ENCODE results near the gene AKR7A2.

The AKR7A2 gene

GRCh38 chr1:19346026-19346425, 34.1 kb upstream of the AKR7A2 start:
- H3K36me3 ChIP-seq (ENCODE audit: control insufficient read depth, insufficient read depth, low read length), result peaks cover 45% of the 10 kb centered on the region
- no peaks in the 10 kb centered on the region for H3K27me3 ChIP-seq (replicated peaks; ENCODE audit: control insufficient read depth, insufficient read depth, low read length)
- H3K4me3 ChIP-seq (replicated peaks; ENCODE audit: low read depth, low read length), result no peak overlapping the region
- TF ChIP-seq, protein P1, sequence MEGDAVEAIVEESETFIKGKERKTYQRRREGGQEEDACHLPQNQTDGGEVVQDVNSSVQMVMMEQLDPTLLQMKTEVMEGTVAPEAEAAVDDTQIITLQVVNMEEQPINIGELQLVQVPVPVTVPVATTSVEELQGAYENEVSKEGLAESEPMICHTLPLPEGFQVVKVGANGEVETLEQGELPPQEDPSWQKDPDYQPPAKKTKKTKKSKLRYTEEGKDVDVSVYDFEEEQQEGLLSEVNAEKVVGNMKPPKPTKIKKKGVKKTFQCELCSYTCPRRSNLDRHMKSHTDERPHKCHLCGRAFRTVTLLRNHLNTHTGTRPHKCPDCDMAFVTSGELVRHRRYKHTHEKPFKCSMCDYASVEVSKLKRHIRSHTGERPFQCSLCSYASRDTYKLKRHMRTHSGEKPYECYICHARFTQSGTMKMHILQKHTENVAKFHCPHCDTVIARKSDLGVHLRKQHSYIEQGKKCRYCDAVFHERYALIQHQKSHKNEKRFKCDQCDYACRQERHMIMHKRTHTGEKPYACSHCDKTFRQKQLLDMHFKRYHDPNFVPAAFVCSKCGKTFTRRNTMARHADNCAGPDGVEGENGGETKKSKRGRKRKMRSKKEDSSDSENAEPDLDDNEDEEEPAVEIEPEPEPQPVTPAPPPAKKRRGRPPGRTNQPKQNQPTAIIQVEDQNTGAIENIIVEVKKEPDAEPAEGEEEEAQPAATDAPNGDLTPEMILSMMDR (IDR thresholded peaks at IDR 0.05; ENCODE audit: insufficient read depth, low read length, poor library complexity, severe bottlenecking), result no peak
- DNase-seq (ENCODE audit: extremely low read depth, insufficient read length), result no peak

DNA sequence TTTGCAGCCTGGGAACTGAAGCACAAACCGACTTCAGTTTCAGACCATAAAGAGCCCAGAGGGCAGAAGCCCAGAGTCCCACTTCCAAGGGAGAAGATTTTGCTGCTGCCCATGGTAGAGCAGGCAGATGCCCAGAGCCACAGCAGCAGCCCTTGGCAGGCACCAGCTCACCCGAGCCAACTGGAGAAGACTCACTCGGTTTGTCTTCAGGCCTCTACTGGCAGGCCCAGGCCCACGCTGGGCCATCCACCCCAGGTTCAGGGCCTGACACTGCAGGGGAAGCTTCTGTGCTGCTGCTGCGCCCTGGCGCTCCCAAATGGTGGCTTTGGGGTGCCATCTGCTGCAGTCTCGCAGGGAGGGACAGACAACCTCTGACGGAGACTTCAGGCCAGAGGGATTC, 33.4 kb upstream of the AKR7A2 start:
- TF ChIP-seq, protein P1 (IDR thresholded peaks at IDR 0.05; ENCODE audit: insufficient read depth, low read length, poor library complexity, severe bottlenecking), result no peak
- Histone ChIP-seq H3K36me3 (ENCODE audit: control insufficient read depth, insufficient read depth, low read length) (peaks cover 49% of the 10 kb centered on the region), H3K4me3 (replicated peaks; ENCODE audit: low read depth, low read length) (no peak overlapping the region), H3K27me3 (replicated peaks; ENCODE audit: control insufficient read depth, insufficient read depth, low read length) (no peaks in the 10 kb centered on the region)
- no peak for DNase-seq (ENCODE audit: extremely low read depth, insufficient read length)

DNA sequence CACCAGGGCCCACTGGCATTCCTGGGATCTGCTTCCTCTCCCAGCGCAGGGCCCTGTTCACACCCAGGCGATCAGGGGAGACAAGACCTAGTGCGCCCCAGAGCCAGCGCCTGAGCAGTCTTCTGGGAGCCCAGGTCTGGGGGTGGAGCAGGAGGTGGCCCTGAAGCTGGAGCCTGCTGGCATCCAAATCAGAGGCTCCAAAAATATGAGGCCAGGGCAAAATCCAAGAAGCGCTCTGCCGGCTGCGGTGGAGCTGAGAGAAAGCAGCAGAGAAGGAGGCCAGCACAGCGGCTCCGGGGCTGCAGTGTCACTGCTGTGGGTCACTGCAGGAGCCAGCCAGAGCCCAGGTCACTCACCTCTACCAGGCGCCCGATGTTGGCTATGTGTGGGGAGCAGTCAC, 32.9 kb upstream of the AKR7A2 start:
- H3K36me3 ChIP-seq (ENCODE audit: control insufficient read depth, insufficient read depth, low read length), result peaks cover 50% of the 10 kb centered on the region
- no peak overlapping the region for H3K4me3 ChIP-seq (replicated peaks; ENCODE audit: low read depth, low read length)
- TF ChIP-seq, protein P1 (IDR thresholded peaks at IDR 0.05; ENCODE audit: insufficient read depth, low read length, poor library complexity, severe bottlenecking), result no peak

DNA sequence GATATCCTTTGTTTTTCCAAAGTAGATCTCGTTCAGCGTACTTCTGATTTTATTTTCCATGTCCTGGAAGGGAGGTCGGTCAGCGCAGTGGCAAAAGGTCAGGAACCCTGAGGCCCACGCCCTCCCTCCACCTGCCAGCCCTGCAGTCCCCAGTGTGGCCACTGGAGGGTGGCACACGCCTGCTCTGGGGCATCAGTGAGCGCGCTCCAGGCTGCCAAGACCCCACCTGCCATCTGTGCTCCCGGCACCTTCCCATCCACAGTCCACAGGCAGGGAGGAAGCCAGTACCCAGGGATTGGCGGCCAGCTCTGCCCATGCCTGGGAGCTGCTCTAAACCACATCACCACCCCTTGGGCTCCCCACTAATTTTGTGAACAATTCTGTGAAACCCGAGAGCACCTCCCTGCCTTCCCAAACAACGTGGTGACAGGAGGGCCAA, 32.4 kb upstream of the AKR7A2 start:
- Histone ChIP-seq H3K27me3 (replicated peaks; ENCODE audit: control insufficient read depth, insufficient read depth, low read length) (no peaks in the 10 kb centered on the region), H3K36me3 (ENCODE audit: control insufficient read depth, insufficient read depth, low read length) (peaks cover 53% of the 10 kb centered on the region), H3K4me3 (replicated peaks; ENCODE audit: low read depth, low read length) (no peak overlapping the region)
- DNase-seq (ENCODE audit: extremely low read depth, insufficient read length), result no peak
- TF ChIP-seq, protein P1 (IDR thresholded peaks at IDR 0.05; ENCODE audit: insufficient read depth, low read length, poor library complexity, severe bottlenecking), result peak; percentile 93

More for the DNA sequence above, 32.9 kb upstream of the AKR7A2 start:
- no peak for DNase-seq (ENCODE audit: extremely low read depth, insufficient read length)
- no peaks in the 10 kb centered on the region for H3K27me3 ChIP-seq (replicated peaks; ENCODE audit: control insufficient read depth, insufficient read depth, low read length)

DNA sequence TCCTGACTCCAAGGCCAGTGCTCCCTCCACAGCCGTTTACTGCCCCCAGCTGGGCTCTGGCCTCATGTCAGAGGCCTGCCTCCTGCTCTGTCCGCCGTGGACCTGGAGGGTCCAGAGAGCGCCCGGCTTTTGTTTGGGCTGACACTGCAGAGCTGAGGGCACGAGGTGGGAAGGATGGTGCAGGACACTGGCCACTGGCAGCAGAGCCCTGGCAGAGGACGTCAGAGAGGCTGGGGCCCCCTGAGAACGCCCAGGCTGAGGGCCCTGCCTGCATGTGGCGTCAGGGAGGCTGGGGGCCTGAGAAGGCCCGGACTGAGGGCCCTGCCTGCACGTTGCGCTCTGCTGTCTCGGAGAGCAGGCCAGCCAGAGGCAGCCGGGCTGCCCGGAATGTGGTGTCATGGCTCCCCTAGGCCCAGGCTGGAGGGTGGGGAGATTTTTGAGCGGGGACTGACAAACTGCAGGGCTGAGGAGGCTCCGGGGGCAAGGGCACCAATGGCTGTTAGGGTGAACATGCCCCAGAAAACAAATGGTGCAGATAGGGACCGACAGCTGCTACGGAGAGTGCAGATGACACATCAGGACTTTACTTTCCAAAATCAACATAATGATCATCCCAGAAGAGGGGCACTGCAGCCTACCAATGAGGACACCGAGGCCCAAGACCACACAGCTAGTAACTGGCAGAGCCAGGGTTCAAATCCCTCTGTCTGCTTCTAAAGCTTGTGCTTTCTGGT, 31.8 kb upstream of the AKR7A2 start:
- Histone ChIP-seq H3K4me3 (replicated peaks; ENCODE audit: low read depth, low read length) (no peak overlapping the region), H3K36me3 (ENCODE audit: control insufficient read depth, insufficient read depth, low read length) (peaks cover 52% of the 10 kb centered on the region), H3K27me3 (replicated peaks; ENCODE audit: control insufficient read depth, insufficient read depth, low read length) (no peaks in the 10 kb centered on the region)
- DNase-seq (ENCODE audit: extremely low read depth, insufficient read length), result no peak
- TF ChIP-seq, protein P1 (IDR thresholded peaks at IDR 0.05; ENCODE audit: insufficient read depth, low read length, poor library complexity, severe bottlenecking), result no peak
